GM21576 (cell line): ENCODE measurements around the gene OGN.
"Not testable (repeated sequence)": the region's sequence is repeated elsewhere in the genome, so short reads cannot be mapped to it uniquely, and the experiment has no call there.

Experiments used
- ATAC-seq: cut with Tn5 transposase; IDR thresholded peaks from one replicate; pipeline ENCODE4 v1.9.1; 2021; ENCODE audit warnings: mild to moderate bottlenecking, moderate library complexity; ENCODE audit not compliant: unreplicated experiment

Gene OGN, protein sequence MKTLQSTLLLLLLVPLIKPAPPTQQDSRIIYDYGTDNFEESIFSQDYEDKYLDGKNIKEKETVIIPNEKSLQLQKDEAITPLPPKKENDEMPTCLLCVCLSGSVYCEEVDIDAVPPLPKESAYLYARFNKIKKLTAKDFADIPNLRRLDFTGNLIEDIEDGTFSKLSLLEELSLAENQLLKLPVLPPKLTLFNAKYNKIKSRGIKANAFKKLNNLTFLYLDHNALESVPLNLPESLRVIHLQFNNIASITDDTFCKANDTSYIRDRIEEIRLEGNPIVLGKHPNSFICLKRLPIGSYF

DNA sequence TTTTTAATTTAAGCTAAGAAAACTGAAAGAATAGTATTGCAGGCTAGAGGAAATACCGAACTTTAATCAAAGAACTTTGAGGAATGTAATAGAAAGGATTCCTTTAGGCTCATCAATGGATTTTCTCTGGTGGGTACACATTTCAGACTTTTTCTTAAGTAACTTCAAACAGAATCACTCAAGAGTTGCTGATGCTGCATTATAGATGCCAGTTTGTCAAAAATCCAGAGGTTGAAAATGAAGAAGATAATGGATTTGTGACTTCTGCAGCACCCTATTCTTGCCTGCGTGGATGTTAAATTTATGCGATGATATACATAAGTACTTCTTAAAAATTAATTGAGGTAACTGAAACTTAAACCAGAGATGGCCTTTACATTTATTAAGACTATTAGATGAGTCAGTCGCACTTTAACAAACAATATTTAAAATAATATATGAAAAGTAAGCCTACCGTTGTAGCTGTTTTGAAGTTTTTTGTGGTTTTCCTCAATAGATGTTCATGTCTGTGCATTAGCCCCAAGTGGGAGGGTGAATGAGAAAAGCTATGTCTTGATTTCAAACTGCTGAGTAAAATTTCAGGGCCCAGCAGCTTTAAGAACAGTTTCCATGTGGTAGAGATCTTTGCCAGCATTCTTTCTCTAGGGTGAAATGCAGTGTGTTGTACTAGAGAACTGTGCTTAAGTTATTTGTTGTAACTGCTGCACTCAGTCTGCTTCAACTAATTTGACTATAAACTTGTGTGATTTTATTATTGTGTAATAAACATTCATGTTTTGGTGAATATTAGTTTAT is at the start of gene OGN:
Gene OGN (minus strand): TSS at position 537 of the 795 bp plus-strand sequence. CDS start 1,171 bp downstream, outside the sequence.
- no peak for ATAC-seq

GRCh38 chr9:92446536-92446935 is 42.2 kb upstream of the OGN start:
- no peak for ATAC-seq

DNA sequence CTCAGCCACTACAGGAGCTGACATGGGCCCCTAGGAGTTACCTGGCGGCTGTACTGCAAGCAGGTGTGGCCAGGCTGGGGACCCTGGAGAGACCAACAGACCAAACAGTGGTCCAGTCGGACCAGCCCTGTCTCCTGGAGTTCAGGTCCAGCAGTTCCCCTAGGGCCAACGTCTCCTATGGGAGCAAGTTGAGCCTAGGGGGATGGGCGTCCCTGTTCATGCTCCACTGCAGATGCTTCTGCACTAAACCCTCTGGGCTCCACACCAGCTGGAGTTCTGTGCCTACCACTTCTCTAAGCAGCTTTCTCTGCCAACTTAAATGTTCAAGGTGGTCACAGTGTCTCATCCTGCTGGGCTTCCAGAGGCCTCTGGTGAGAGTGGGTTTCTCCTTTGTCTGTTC is 40.5 kb upstream of the OGN start:
- no peak for ATAC-seq

DNA sequence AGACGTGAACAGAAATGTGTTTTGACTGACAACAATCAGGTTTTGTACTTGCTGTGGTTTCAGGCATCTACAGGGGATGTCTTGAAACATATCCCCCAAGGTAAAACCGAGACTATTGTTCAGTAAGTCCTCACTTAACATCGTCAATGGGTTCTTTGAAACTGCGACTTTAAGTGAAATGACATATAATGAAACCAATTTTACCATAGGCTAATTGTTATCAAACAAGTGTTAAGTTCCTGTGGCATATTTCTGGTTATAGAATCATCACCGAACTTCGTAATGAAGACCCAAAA is 36.3 kb upstream of the OGN start:
- no peak for ATAC-seq

DNA sequence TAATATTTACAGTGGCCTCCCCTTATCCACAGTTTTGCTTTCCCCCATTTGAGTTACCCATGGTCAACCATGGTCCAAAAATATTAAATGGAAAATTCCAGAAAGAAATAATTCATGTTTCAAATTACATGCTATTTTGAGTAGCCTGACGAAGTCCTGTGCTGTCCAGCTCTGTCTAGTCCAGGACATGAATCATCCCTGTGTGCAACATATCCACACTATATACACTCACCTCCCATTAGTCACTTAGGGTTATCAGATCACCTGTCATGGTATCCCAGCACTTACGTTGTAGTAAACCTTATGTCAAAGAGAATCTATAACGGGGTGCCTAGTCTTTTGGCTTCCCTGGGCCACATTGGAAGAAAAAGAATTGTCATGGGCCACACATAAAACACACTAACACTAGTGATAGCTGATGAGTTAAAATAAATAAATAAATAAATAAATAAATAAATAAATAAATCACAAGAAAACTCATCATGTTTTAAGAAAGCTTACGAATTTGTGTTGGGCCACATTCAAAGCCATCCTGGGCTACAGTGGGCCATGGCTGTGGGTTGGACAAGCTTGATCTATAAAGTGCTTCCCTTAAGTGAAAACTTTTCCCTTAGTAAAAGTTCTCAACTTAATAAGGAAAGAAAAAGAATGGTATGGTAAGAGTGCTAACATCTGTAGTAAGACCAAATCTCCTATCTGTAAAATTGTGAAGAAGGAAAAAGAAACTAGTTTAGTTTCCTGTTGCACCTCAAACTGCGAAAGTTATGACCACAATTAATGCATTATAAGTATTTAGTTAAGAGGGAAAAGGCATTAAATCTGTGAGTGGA is 35.8 kb upstream of the OGN start:
- no peak for ATAC-seq

- no peak for ATAC-seq
These were observed 34.6 kb upstream of the OGN start for GRCh38 chr9:92438900-92439526.

DNA sequence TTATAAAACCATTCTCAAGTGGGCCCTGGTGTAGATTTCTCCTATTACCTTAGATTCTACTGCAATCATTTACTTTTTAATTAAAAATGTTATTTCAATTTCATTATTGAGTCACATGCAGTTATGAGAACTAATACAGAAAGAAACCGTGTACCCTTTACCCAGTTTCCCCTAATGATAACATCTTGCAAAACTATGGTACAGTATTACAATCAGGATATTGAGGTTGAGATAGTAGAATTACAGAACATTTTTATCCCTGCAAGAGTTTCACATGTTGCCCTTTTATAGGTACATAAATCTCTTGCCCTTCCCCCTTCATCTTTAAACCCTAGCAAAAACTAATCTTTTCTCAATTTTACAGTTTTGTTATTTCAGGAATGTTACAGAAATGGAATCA is 30.9 kb upstream of the OGN start:
- no peak for ATAC-seq

GRCh38 chr9:92432972-92433548 is 28.7 kb upstream of the OGN start:
- no peak for ATAC-seq

- ATAC-seq: no peak
These were observed 28.0 kb upstream of the OGN start for GRCh38 chr9:92432350-92432749.

GRCh38 chr9:92429836-92430235 is 25.5 kb upstream of the OGN start:
- ATAC-seq: no peak

- no peak for ATAC-seq
These were observed 22.2 kb upstream of the OGN start for GRCh38 chr9:92426501-92427145.

DNA sequence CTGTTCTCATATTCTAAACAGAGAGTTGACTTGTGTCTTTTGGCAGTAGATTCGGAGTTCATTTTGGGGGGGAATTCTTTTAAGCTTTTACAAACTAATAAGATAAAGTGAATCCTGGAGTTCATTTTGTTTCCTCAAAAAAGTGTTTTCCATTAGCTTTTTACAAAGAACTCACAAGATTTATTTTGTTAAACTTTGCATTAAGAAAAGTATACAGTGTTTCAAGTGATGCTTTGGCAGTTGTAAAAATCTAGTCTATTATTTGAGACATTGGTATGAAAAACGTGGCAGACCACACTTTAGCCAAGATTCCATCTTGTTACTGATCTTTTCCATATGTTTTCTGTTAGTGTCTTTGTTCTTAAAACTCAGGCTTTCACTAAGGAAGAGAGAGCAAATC is 21.1 kb upstream of the OGN start:
- no peak for ATAC-seq

- no peak for ATAC-seq
These were observed 20.0 kb upstream of the OGN start, which contains the start of gene OMD for GRCh38 chr9:92424340-92424739. Gene OMD, minus strand, starts transcription at chr9:92424471. Its CDS starts 6,913 bp downstream, at chr9:92417558.

DNA sequence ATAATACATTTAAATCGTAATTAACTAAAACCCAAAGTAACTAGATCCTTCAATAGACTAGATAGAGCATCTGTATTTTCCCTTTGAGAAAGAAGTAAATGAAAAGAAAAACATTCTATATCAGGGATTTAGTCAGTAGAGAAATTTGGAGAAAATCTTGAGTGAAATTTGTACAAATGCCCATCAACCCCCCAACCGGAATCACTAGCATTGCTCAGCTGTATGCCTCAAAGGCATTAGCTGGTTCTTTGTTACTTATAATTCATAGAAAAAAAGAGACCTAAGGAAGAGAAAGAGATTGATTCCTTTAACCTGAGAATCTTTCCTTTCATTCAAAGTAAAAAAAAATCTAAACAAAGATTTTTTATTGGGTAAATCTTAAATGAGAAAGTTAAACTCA is 19.2 kb upstream of the OGN start:
- no peak for ATAC-seq

DNA sequence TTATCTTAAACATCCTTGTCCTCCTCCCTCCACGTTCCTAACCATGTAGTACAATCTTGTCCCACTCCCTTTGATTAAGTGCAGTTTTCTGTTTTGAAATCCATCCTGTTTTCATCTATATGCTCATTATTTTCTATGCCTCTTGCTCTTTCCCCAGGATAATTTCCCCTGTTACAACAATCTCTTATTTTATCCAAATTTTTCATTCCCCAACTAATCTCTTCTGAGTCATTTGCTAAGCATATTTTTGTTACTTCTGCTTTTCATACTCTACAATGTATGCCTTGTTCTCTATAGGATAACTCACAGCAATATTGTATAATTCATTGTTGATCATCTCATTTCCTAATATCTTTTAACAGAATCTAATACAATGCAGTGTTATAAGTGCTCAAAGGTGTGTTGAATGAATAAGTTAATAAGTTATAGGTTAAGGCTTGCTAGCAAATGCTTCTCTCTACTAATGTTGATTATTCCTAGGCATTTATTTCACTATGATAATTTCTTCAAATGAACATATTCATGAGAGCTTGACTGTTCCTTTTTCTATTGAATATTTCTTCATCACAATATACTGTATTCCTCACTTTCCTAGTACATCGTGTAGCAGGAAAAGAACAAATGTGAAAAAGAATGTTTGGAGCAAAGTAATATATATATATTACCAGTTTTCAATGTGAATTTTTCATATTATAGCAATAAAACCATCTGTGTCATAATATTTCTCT is 18.4 kb upstream of the OGN start:
- ATAC-seq: no peak

- ATAC-seq: no peak
These were observed 10.2 kb upstream of the OGN start for GRCh38 chr9:92414566-92414965.

DNA sequence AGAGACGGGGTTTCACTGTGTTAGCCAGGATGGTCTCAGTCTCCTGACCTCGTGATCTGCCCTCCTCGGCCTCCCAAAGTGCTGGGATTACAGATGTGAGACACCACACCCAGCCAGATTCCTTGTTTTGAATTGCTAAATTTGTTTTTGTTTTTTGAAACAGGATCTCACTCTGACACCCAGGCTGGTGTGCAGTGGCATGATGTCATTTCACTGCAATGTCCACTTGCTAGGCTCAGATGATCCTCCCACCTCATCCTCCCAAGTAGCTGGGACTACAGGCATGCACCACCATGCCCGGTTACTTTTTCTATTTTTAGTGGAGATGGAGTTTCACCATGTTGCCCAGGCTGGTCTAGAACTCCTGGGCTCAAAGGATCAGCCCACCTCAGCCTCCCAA is 6.8 kb upstream of the OGN start:
- not testable (repeated sequence) for ATAC-seq

- ATAC-seq: no peak
These were observed 4.5 kb upstream of the OGN start for GRCh38 chr9:92408747-92409478.

- ATAC-seq: no peak
These were observed 3.4 kb upstream of the OGN start for GRCh38 chr9:92407818-92408217.
